Gastroesophageal sphincter (tissue), 3 donors: ENCODE measurements around the gene DLGAP4.

Source experiments
- CTCF ChIP-seq, 4 experiments: fragments of 200-600 bp in 2 of 4; fragments of 450-650 bp in 2 of 4; sonication (generic) in 1 of 4; IDR thresholded peaks; one replicate each; pipeline ENCODE4 v1.5.1; 2017 to 2019; ENCODE audit warnings: antibody characterized with exemption in 4 of 4, mild to moderate bottlenecking in 2 of 4, moderate library complexity in 2 of 4
- POLR2A ChIP-seq, 2 donors: fragments of 450-650 bp; IDR thresholded peaks; one replicate each; pipeline ENCODE4 v1.6.1; 2017; ENCODE audit warnings: antibody characterized with exemption in 2 of 2, mild to moderate bottlenecking in 2 of 2, moderate library complexity in 1 of 2

DNA sequence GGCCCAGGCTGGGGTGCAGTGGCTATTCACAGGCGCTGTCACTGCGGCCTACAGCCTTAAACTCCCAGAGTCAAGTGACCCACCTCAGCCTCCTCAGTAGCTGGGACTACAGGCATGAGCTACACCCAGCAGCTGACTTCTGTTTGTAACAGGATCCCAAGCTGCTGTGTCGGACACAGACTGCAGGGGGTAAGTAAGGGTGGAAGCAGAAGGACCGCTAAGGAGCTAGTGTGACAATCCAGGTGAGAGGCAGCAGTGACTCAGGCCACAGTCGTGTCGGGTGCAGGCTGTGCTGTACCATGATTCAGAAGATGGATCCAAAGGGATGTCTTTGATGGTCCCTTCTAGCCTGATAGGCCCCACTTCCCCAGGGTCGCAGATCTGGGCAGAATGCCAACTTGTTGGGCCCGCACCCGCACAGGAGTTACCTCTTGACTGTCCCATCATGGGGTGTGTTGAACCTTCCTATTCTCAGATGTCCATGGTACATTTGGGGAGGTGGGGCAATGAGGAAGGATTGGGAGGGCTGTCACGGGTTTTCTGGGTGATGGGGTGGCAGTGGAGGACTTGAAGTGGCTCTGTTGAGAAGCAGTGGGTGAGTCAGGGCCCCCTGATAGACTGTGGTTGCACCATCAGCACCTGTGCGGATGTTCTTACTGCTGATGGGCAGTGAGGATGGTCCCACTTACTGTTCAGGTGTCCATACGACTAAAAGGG lies 44.6 kb upstream of the DLGAP4 start:
- peak in 1 of 2 donors; percentile 13 for TF ChIP-seq POLR2A (IDR thresholded peaks at IDR 0.05)
- TF ChIP-seq CTCF (IDR thresholded peaks at IDR 0.05), result no peak
